Stimulated activated CD8-positive, alpha-beta memory T cell treated with anti-CD3 and anti-CD28 coated beads, Interleukin-15, amount 100 ng/mL, for 24 hours (primary cell): ENCODE measurements around the gene COX14.

Experiments
- DNase-seq: peaks from one replicate; pipeline ENCODE4 v3.0.0-alpha.2; 2020; ENCODE audit warnings: low read depth

The COX14 gene

GRCh38 chr12:50084775-50085614, 27.0 kb upstream of the COX14 start, which contains the start of gene SMARCD1:
Gene SMARCD1, plus strand, starts transcription at chr12:50085342. Its CDS starts 28 bp downstream, at chr12:50085370.
- peak; percentile 55 for DNase-seq

GRCh38 chr12:50085615-50086072, 26.4 kb upstream of the COX14 start:
- no peak for DNase-seq

GRCh38 chr12:50086148-50086547, 25.9 kb upstream of the COX14 start:
- DNase-seq, result no peak

GRCh38 chr12:50087151-50087550, 24.9 kb upstream of the COX14 start:
- DNase-seq, result no peak

GRCh38 chr12:50087995-50088394, 24.0 kb upstream of the COX14 start:
- no peak for DNase-seq

- DNase-seq, result no peak
Observed at GRCh38 chr12:50088577-50089335, 23.3 kb upstream of the COX14 start.

GRCh38 chr12:50089730-50090129, 22.3 kb upstream of the COX14 start:
- no peak for DNase-seq

GRCh38 chr12:50090391-50090790, 21.6 kb upstream of the COX14 start:
- DNase-seq, result no peak

- no peak for DNase-seq
Observed at GRCh38 chr12:50097952-50098351, 14.1 kb upstream of the COX14 start.

GRCh38 chr12:50099302-50100008, 12.6 kb upstream of the COX14 start:
- no peak for DNase-seq

GRCh38 chr12:50100561-50100960, 11.5 kb upstream of the COX14 start:
- DNase-seq, result no peak

- DNase-seq, result no peak
Observed at GRCh38 chr12:50101663-50102062, 10.4 kb upstream of the COX14 start.

GRCh38 chr12:50102131-50102531, 9.9 kb upstream of the COX14 start:
- DNase-seq, result no peak

- DNase-seq, result no peak
Observed at GRCh38 chr12:50102646-50103309, 9.3 kb upstream of the COX14 start.

- DNase-seq, result no peak
Observed at GRCh38 chr12:50103351-50103750, 8.7 kb upstream of the COX14 start.

- DNase-seq, result no peak
Observed at GRCh38 chr12:50103767-50104321, 8.2 kb upstream of the COX14 start, which contains the start of gene GPD1. Gene GPD1, plus strand, starts transcription at chr12:50104008. Its CDS starts 43 bp downstream, at chr12:50104051.

GRCh38 chr12:50104417-50105366, 7.3 kb upstream of the COX14 start:
- DNase-seq, result no peak

GRCh38 chr12:50105913-50106450, 6.1 kb upstream of the COX14 start:
- DNase-seq, result no peak

GRCh38 chr12:50106907-50107306, 5.1 kb upstream of the COX14 start:
- no peak for DNase-seq
